Smooth muscle cell (in vitro differentiated cells): ENCODE results near the gene RCC2. TPM values are rescaled to one million over a fixed set of nuclear protein-coding genes. Genes with fewer than 3 reads are reported as not detected.

Experiments used
- DNase-seq: peaks from one replicate; lab custom pipeline; 2025; ENCODE audit not compliant: unreplicated experiment; lab: John Stamatoyannopoulos, UW
- H2AFZ ChIP-seq: fragments of 200-600 bp; sonication (generic); 2 replicates; pipeline ENCODE4 v1.6.0; 2016; ENCODE audit warnings: antibody characterized with exemption, low read depth, mild to moderate bottlenecking
- H3F3A ChIP-seq: fragments of 200-600 bp; sonication (generic); 2 replicates; pipeline ENCODE4 v1.6.0; 2017; ENCODE audit warnings: antibody characterized with exemption, low read depth
- H3K27ac ChIP-seq: fragments of 200-600 bp; sonication (generic); 2 replicates; pipeline ENCODE4 v1.5.1; 2016; ENCODE audit warnings: low read depth, mild to moderate bottlenecking
- H3K27me3 ChIP-seq: fragments of 200-600 bp; sonication (generic); 2 replicates; pipeline ENCODE4 v1.6.1; 2016; ENCODE audit warnings: low read depth, mild to moderate bottlenecking
- H3K36me3 ChIP-seq: fragments of 200-600 bp; sonication (generic); 2 replicates; pipeline ENCODE4 v1.5.1; 2016; ENCODE audit warnings: low read depth
- H3K4me1 ChIP-seq: fragments of 200-600 bp; sonication (generic); 2 replicates; pipeline ENCODE4 v1.5.1; 2016; ENCODE audit warnings: low read depth
- H3K4me2 ChIP-seq: fragments of 200-600 bp; sonication (generic); 2 replicates; pipeline ENCODE4 v1.6.0; 2016; ENCODE audit warnings: mild to moderate bottlenecking
- H3K4me3 ChIP-seq: fragments of 200-600 bp; sonication (generic); 2 replicates; pipeline ENCODE4 v1.5.1; 2016; ENCODE audit warnings: mild to moderate bottlenecking
- H3K79me2 ChIP-seq: fragments of 200-600 bp; sonication (generic); 2 replicates; pipeline ENCODE4 v1.6.0; 2016; ENCODE audit warnings: low read depth, mild to moderate bottlenecking
- H3K9ac ChIP-seq: fragments of 200-600 bp; sonication (generic); 2 replicates; pipeline ENCODE4 v1.6.0; 2016; ENCODE audit warnings: low read depth
- H3K9me3 ChIP-seq: fragments of 200-600 bp; sonication (generic); replicated peaks from 2 replicates; pipeline ENCODE4 v1.5.1; 2016; ENCODE audit warnings: low read depth
- H4K20me1 ChIP-seq: fragments of 200-600 bp; sonication (generic); 2 replicates; pipeline ENCODE4 v1.6.0; 2016; ENCODE audit warnings: low read depth
- CTCF ChIP-seq: fragments of 200-600 bp; sonication (generic); IDR thresholded peaks from 2 replicates; pipeline ENCODE4 v1.5.1; 2017; ENCODE audit warnings: borderline replicate concordance, mild to moderate bottlenecking, antibody characterized with exemption; ENCODE audit not compliant: insufficient read depth, poor library complexity, severe bottlenecking
- WGBS: methylation state at CpG from one replicate; pipeline ENCODE4 v1.1.7; 2016; ENCODE audit warnings: low lambda C conversion rate; 5-methylcytosine and 5-hydroxymethylcytosine counted together
- polyA plus RNA-seq: library from polyadenylated mRNA; unstranded; fragments of >200 nt; fragmentation: Nextera tagmentation; extraction: Ambion mirVana; gene quantifications from 2 replicates; pipeline ENCODE4 v1.2.1, GENCODE V29; 2016
- total RNA-seq: library from RNA; depleted of rRNA; stranded (reverse); fragments of >200 nt; gene quantifications from 2 replicates; pipeline ENCODE4 v1.2.3, GENCODE V29; 2014

RCC2 gene
- total and polyA plus RNA-seq, 2 experiments from 2014 or later = 28.0 to 44.5 TPM

- H3K27me3 ChIP-seq = no peaks in the 10 kb centered on the region
- no peak overlapping the region for H3K4me2 ChIP-seq
- H3K4me1 ChIP-seq = no peaks in the 10 kb centered on the region
- no peaks in the 10 kb centered on the region for H4K20me1 ChIP-seq
- TF ChIP-seq CTCF = no peak
- WGBS = 86% methylated on average over 2 of the region's 2 CpGs
- DNase-seq = no peak
- H3K27ac ChIP-seq = no peak overlapping the region
- H2AFZ ChIP-seq = no peak overlapping the region
- H3K36me3 ChIP-seq = no peaks in the 10 kb centered on the region
- H3K9me3 ChIP-seq = no peaks in the 10 kb centered on the region
- H3K4me3 ChIP-seq = no peak overlapping the region
- H3K79me2 ChIP-seq = no peaks in the 10 kb centered on the region
- no peak overlapping the region for H3K9ac ChIP-seq
- no peaks in the 10 kb centered on the region for H3F3A ChIP-seq
These were observed 58.3 kb downstream of the RCC2 start for GRCh38 chr1:17381161-17381560.

GRCh38 chr1:17377325-17377953 is 62.0 kb downstream of the RCC2 start:
- Histone ChIP-seq H3K9ac (no peak overlapping the region), H3K4me3 (no peak overlapping the region), H3K27ac (no peak overlapping the region), H3K36me3 (no peaks in the 10 kb centered on the region), H3K4me2 (no peak overlapping the region), H3K79me2 (no peaks in the 10 kb centered on the region), H3K4me1 (no peaks in the 10 kb centered on the region), H3K27me3 (no peaks in the 10 kb centered on the region), H2AFZ (no peak overlapping the region), H3K9me3 (no peaks in the 10 kb centered on the region), H4K20me1 (no peaks in the 10 kb centered on the region), H3F3A (no peaks in the 10 kb centered on the region)
- WGBS = 55% methylated on average over 16 of the region's 16 CpGs
- no peak for DNase-seq
- no peak for TF ChIP-seq CTCF

GRCh38 chr1:17375651-17376050 is 63.8 kb downstream of the RCC2 start:
- Histone ChIP-seq H3K27me3 (no peaks in the 10 kb centered on the region), H3K4me3 (no peak overlapping the region), H3K36me3 (no peaks in the 10 kb centered on the region), H3K4me1 (no peaks in the 10 kb centered on the region), H2AFZ (no peak overlapping the region), H3K9ac (no peak overlapping the region), H3K27ac (no peak overlapping the region), H3K79me2 (no peaks in the 10 kb centered on the region), H3K9me3 (no peaks in the 10 kb centered on the region), H4K20me1 (no peaks in the 10 kb centered on the region), H3K4me2 (no peak overlapping the region), H3F3A (no peaks in the 10 kb centered on the region)
- 94% methylated on average over 10 of the region's 10 CpGs for WGBS
- no peak for DNase-seq
- TF ChIP-seq CTCF = no peak

GRCh38 chr1:17372955-17373354 is 66.5 kb downstream of the RCC2 start:
- 84% methylated on average over 18 of the region's 18 CpGs for WGBS
- no peaks in the 10 kb centered on the region for H3K9me3 ChIP-seq

More at GRCh38 chr1:17372955-17373354, 66.5 kb downstream of the RCC2 start:
- no peak overlapping the region for H2AFZ ChIP-seq
- no peaks in the 10 kb centered on the region for H4K20me1 ChIP-seq
- no peaks in the 10 kb centered on the region for H3K79me2 ChIP-seq
- H3K27ac ChIP-seq = no peak overlapping the region
- H3K9ac ChIP-seq = no peak overlapping the region
- no peaks in the 10 kb centered on the region for H3K4me1 ChIP-seq
- no peak overlapping the region for H3K4me3 ChIP-seq
- H3K36me3 ChIP-seq = no peaks in the 10 kb centered on the region
- no peak for TF ChIP-seq CTCF
- no peak for DNase-seq
- no peak overlapping the region for H3K4me2 ChIP-seq
- no peaks in the 10 kb centered on the region for H3F3A ChIP-seq
- H3K27me3 ChIP-seq = no peaks in the 10 kb centered on the region
